ENCODE measurements around the gene HDAC3.

Gene HDAC3

GRCh38 chr5:141650851-141651727, 14.4 kb upstream of the HDAC3 start, which contains the start of gene FCHSD1:
FCHSD1 (minus strand) TSS chr5:141651418; CDS start chr5:141651368, 50 bp downstream.
- in situ Hi-C loops (cut with HindIII; ENCODE audit: low sequenced_read_pairs) = no loop called here
- peak; percentile 79 for DNase-seq (ENCODE audit: low read depth, low spot score)
- H3K4me3 ChIP-seq (ENCODE audit: low read depth, low read length) = peak within 1 kb of the TSS; percentile 80
- no peak for TF ChIP-seq CTCF (IDR thresholded peaks at IDR 0.05; ENCODE audit: low read depth, low read length)

GRCh38 chr5:141649972-141650371, 13.3 kb upstream of the HDAC3 start:
- no peak for DNase-seq (ENCODE audit: low read depth, low spot score)
- in situ Hi-C loops (cut with HindIII; ENCODE audit: low sequenced_read_pairs) = no loop called here
- no peak for TF ChIP-seq CTCF (IDR thresholded peaks at IDR 0.05; ENCODE audit: low read depth, low read length)
- H3K4me3 ChIP-seq (ENCODE audit: low read depth, low read length) = no peak overlapping the region

- TF ChIP-seq CTCF (IDR thresholded peaks at IDR 0.05; ENCODE audit: low read depth, low read length) = no peak
- in situ Hi-C loops (cut with HindIII; ENCODE audit: low sequenced_read_pairs) = no loop called here
- no peak for DNase-seq (ENCODE audit: low read depth, low spot score)
- no peak overlapping the region for H3K4me3 ChIP-seq (ENCODE audit: low read depth, low read length)
Measured at GRCh38 chr5:141649056-141649688, 12.5 kb upstream of the HDAC3 start.

GRCh38 chr5:141647851-141648250, 11.2 kb upstream of the HDAC3 start:
- DNase-seq (ENCODE audit: low read depth, low spot score) = no peak
- H3K4me3 ChIP-seq (ENCODE audit: low read depth, low read length) = no peak overlapping the region
- no peak for TF ChIP-seq CTCF (IDR thresholded peaks at IDR 0.05; ENCODE audit: low read depth, low read length)
- in situ Hi-C loops (cut with HindIII; ENCODE audit: low sequenced_read_pairs) = no loop called here

- TF ChIP-seq CTCF (IDR thresholded peaks at IDR 0.05; ENCODE audit: low read depth, low read length) = no peak
- in situ Hi-C loops (cut with HindIII; ENCODE audit: low sequenced_read_pairs) = no loop called here
- no peak overlapping the region for H3K4me3 ChIP-seq (ENCODE audit: low read depth, low read length)
- no peak for DNase-seq (ENCODE audit: low read depth, low spot score)
Measured at GRCh38 chr5:141647242-141647641, 10.6 kb upstream of the HDAC3 start.

GRCh38 chr5:141646026-141646425, 9.4 kb upstream of the HDAC3 start:
- in situ Hi-C loops (cut with HindIII; ENCODE audit: low sequenced_read_pairs) = no loop called here

More at GRCh38 chr5:141646026-141646425, 9.4 kb upstream of the HDAC3 start:
- no peak overlapping the region for H3K4me3 ChIP-seq (ENCODE audit: low read depth, low read length)
- no peak for TF ChIP-seq CTCF (IDR thresholded peaks at IDR 0.05; ENCODE audit: low read depth, low read length)
- no peak for DNase-seq (ENCODE audit: low read depth, low spot score)

Data from astrocyte of the spinal cord (primary cell).